Stimulated activated CD8-positive, alpha-beta memory T cell treated with anti-CD3 and anti-CD28 coated beads, Interleukin-4, amount 100 ng/mL, for 4 hours (primary cell): Measurements from ENCODE around the gene LY6G6D.

Experiments
- DNase-seq, 2 donors: peaks; one replicate each; pipeline ENCODE4 v3.0.0-alpha.2; 2020; ENCODE audit warnings: low read depth in 2 of 2, low spot score in 1 of 2

LY6G6D gene

DNA sequence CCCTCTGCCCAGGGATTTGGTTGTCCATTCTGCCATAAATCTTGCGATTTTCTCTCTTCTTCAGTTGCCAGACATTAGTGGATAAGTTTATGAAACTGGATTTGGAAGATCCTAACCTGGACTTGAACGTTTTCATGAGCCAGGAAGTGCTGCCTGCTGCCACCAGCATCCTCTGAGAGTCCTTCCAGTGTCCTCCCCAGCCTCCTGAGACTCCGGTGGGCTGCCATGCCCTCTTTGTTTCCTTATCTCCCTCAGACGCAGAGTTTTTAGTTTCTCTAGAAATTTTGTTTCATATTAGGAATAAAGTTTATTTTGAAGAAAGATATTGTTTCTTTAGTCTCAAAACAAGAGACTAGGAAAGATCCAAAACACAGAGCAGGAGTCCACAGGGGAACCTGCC is 47.2 kb downstream of the LY6G6D start, which contains the start of gene SAPCD1:
SAPCD1 (plus strand) TSS at position 301 of the 400 bp plus-strand sequence. CDS start 399 bp downstream, outside the sequence.
- DNase-seq = no peak

DNA sequence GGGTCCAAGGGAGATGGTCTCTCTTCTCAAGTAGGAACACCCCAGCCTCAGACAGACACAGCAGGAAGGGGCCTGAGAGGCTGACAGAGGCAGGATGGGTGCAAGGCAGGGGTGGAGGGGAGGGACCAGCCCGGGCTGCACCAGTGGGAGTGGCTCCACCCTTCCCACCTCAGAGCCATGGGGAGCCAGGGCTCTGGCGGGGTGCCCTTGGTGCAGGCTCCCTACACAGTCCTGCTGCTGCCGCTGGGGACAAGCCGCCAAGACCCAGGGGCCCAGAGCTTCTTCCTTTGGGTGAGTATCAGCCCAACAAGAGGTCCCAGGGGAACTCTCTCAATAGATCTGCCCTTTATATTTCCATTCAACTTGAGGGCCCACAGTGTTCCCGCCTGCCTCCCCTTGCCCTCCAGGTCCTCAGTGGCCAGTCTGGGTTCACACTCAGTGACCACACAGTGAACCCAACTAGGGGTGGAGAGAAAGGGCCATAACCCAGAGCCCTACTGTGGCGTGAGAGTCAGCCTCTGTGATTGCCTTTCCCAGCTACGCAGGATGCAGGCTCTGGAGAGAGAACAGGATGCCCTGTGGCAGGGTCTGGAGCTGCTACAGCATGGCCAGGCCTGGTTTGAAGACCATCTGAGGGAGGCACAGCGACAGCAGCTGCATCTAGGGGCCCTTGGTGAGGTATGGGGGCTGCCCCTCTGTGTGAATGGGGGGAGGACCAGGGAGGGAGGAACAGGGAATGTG is 47.9 kb downstream of the LY6G6D start:
- DNase-seq = no peak

DNA sequence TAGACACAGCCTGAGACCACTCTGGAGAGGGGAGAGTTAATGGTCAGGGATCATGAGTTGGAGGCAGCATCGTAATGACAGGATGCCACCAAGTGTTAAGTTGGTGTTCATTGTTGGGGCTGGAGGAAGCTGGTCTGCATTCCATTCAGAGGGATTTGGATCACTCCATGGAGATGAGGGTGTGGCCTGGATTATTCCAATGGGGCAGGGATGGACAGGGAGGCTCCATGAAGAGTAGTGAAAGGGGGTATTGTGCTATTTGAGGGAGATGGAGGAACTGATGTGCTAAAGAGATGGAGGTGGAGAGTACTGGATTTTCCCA is 48.4 kb downstream of the LY6G6D start:
- DNase-seq = no peak

DNA sequence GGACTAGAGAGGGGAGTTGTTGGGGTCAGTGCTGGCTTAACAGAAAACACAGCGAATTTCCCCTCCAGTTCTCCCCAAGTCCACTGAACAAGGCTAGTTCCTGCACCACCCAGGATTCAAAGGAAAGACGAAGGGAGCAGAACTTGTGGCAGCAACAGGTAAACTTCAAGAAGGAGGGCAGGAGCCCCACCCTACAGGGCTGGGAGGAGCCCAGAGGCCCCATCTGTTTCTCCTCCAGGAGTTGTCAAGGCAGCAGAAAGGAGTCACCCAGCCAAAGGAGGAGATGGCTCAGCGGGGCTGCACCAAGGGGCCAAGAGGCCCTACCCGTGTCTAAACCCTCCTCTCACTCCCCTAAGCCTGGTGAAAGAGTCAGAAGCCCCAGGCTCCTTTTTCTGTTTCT is 49.0 kb downstream of the LY6G6D start:
- DNase-seq = no peak

DNA sequence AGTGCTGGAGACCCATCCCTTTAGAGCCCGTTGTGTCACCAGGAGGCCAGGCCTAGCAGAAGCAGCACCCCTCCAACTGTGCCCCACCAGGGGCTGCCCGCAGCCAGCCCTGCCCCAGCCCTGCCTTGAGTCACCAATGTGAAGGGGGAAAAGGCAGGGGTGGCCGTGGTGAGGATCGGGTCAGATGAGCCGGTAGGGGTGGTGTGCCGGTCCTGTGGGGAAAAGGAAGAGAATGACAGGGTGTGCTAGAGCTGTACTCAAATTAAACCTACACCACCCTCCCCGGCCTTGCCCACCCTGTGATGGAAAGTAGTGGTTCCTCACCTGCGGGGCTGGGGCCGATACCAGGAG is 50.4 kb downstream of the LY6G6D start:
- DNase-seq = no peak

DNA sequence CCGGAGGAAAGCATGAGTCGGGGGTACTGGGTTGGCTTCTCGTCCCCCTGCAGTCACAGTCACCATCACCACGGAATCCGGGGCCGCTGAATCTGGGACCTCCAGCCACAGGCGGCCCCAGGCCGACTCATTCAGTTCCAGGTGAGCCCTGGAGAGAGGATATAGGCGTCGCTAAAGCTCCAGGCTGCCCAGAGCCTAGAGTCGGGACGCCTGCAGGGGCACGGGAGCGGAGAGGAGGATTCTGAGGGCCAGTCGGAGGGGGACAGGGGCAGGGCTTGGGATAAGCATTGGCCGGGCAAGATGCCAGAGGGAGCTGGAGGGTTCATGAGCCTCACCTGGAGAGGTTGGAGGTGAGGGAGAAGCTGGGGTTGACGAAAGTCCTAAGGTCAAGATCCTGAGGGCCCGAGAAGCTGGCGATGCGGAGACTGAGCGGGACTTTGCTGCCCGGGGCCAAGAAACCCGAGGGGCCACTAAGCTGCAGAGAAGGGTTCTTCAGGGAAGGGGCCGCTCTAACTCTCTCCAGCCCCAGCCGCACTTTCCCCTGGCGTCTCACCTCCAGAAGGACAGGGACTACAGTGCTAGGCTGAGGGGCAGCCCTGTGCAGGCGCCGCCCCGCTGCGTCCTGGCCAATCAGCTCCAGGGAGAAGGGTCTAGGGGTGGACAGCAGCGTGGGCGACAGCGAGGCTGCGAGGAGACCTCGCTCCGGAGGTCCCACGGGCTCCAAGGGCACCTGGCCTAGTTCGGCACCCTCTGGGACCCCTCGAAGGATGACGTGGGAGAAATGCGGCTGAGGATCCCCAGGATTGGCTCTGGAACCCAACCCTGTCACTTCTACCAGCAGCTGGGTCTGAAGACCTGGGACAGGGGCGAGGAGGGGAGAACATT is 51.0 kb downstream of the LY6G6D start:
- no peak for DNase-seq

DNA sequence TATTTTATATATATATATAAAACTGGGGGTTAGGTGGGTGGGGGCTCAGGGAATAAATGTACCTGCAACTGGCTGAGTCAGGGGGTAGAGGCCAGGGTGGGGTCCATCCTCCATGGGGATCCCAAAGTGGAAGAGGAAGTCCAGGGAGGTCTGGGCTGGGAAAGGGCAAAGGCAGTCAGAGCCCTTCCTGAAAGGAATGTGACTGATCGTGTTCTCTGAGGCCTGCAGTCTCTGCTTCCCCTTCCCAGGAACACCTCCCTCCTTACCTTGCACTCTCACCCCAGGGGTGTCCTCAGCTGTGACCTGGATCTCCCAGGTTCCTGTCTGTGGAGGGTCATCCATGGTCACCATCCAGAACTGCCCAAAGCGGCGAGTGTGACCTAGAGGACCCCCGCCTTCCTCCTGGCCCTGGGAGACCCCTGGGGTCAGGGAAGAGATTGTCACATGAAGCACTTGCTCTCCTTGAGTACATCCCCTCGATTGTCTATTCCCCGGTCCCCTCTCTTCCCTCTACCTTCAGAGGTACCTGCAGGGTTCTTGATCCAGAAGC is 52.0 kb downstream of the LY6G6D start:
- DNase-seq = no peak
